ENCODE measurements around the gene TAP1.

The TAP1 gene

GRCh38 chr6:32832535-32832934 is 21.0 kb downstream of the TAP1 start:
- no peak for TF ChIP-seq CTCF (IDR thresholded peaks at IDR 0.05; ENCODE audit: borderline replicate concordance, insufficient read depth, low read depth, low read length)
- H3K4me3 ChIP-seq (ENCODE audit: low read depth, low read length) = no peak overlapping the region

GRCh38 chr6:32830936-32831335 is 22.6 kb downstream of the TAP1 start:
- H3K4me3 ChIP-seq (ENCODE audit: low read depth, low read length) = no peak overlapping the region
- no peak for TF ChIP-seq CTCF (IDR thresholded peaks at IDR 0.05; ENCODE audit: borderline replicate concordance, insufficient read depth, low read depth, low read length)

- H3K4me3 ChIP-seq (ENCODE audit: low read depth, low read length) = no peak overlapping the region
- no peak for TF ChIP-seq CTCF (IDR thresholded peaks at IDR 0.05; ENCODE audit: borderline replicate concordance, insufficient read depth, low read depth, low read length)
These were observed 23.5 kb downstream of the TAP1 start for GRCh38 chr6:32830017-32830416.

GRCh38 chr6:32829495-32829894 is 24.0 kb downstream of the TAP1 start:
- H3K4me3 ChIP-seq (ENCODE audit: low read depth, low read length) = no peak overlapping the region
- TF ChIP-seq CTCF (IDR thresholded peaks at IDR 0.05; ENCODE audit: borderline replicate concordance, insufficient read depth, low read depth, low read length) = no peak

- H3K4me3 ChIP-seq (ENCODE audit: low read depth, low read length) = no peak overlapping the region
- TF ChIP-seq CTCF (IDR thresholded peaks at IDR 0.05; ENCODE audit: borderline replicate concordance, insufficient read depth, low read depth, low read length) = no peak
These were observed 26.5 kb downstream of the TAP1 start for GRCh38 chr6:32827025-32827424.

GRCh38 chr6:32825966-32826365 is 27.5 kb downstream of the TAP1 start:
- TF ChIP-seq CTCF (IDR thresholded peaks at IDR 0.05; ENCODE audit: borderline replicate concordance, insufficient read depth, low read depth, low read length) = 0 out of 2 replicates have a peak, but pooled peaks have one; percentile 13

GRCh38 chr6:32819729-32820128 is 33.8 kb downstream of the TAP1 start:
- TF ChIP-seq CTCF (IDR thresholded peaks at IDR 0.05; ENCODE audit: borderline replicate concordance, insufficient read depth, low read depth, low read length) = no peak
- H3K4me3 ChIP-seq (ENCODE audit: low read depth, low read length) = no peak overlapping the region

More at GRCh38 chr6:32825966-32826365, 27.5 kb downstream of the TAP1 start:
- H3K4me3 ChIP-seq (ENCODE audit: low read depth, low read length) = no peak overlapping the region
